Measurements from ENCODE around the gene CNPY1.
A peak's percentile ranks its signal among the peaks of the same experiment; 100 is the strongest.

CNPY1 gene

GRCh38 chr7:155489862-155490696 lies 56.3 kb downstream of the CNPY1 start:
- H3K9me3 ChIP-seq (ENCODE audit: control insufficient read depth, low read length), result no peaks in the 10 kb centered on the region
- peak overlapping the region; percentile 64 for H3K4me2 ChIP-seq (ENCODE audit: low read length, poor library complexity, severe bottlenecking)
- H2BK15ac ChIP-seq (ENCODE audit: low read depth, poor library complexity, severe bottlenecking), result no peak overlapping the region
- H3K27ac ChIP-seq (ENCODE audit: low read length, poor library complexity, severe bottlenecking), result no peak overlapping the region
- 45% methylated on average over 32 of the region's 32 CpGs for WGBS
- no peak overlapping the region for H3K23ac ChIP-seq (ENCODE audit: low read length in 2 of 2)
- no peak overlapping the region for H4K8ac ChIP-seq (ENCODE audit: low read length)
- no peak overlapping the region for H3K4ac ChIP-seq (ENCODE audit: low read depth in 1 of 2, low read length in 2 of 2)
- H2BK120ac ChIP-seq (ENCODE audit: low read depth, low read length), result no peak overlapping the region
- H2AK5ac ChIP-seq (ENCODE audit: low read length, severe bottlenecking), result no peak overlapping the region
- peaks cover 54% of the 10 kb centered on the region in 2 experiments for H3K27me3 ChIP-seq (ENCODE audit: control insufficient read depth in 1 of 2, insufficient read depth in 1 of 2, low read length in 2 of 2)
- no peak overlapping the region for H3K18ac ChIP-seq (ENCODE audit: low read depth in 1 of 2, low read length in 2 of 2)
- H3K36me3 ChIP-seq (ENCODE audit: control insufficient read depth in 1 of 2, insufficient read depth in 2 of 2, low read depth in 1 of 2, low read length in 2 of 2), result no peaks in the 10 kb centered on the region
- no peak overlapping the region for H4K91ac ChIP-seq (ENCODE audit: low read length)
- H3K14ac ChIP-seq (ENCODE audit: low read length in 2 of 2), result no peak overlapping the region
- peaks cover 13% of the 10 kb centered on the region for H3K4me1 ChIP-seq (ENCODE audit: control insufficient read depth, insufficient read depth, low read depth, low read length)
- peak overlapping the region; percentile 68 for H3K9ac ChIP-seq (ENCODE audit: low read length)
- no peaks in the 10 kb centered on the region for H3K79me1 ChIP-seq (replicated peaks; ENCODE audit: low read length, poor library complexity, severe bottlenecking)
- no peak for DNase-seq
- peak overlapping the region in 1 of 2 experiments; percentile 72 for H3K4me3 ChIP-seq (ENCODE audit: insufficient read depth in 1 of 2, low read depth in 1 of 2, low read length in 2 of 2)
- no peak overlapping the region for H2AFZ ChIP-seq (ENCODE audit: low read depth, low read length)
- H2BK5ac ChIP-seq (ENCODE audit: low read depth, low read length, poor library complexity, severe bottlenecking), result no peak overlapping the region
- no peak overlapping the region for H2BK12ac ChIP-seq (ENCODE audit: low read length in 2 of 2)

DNA sequence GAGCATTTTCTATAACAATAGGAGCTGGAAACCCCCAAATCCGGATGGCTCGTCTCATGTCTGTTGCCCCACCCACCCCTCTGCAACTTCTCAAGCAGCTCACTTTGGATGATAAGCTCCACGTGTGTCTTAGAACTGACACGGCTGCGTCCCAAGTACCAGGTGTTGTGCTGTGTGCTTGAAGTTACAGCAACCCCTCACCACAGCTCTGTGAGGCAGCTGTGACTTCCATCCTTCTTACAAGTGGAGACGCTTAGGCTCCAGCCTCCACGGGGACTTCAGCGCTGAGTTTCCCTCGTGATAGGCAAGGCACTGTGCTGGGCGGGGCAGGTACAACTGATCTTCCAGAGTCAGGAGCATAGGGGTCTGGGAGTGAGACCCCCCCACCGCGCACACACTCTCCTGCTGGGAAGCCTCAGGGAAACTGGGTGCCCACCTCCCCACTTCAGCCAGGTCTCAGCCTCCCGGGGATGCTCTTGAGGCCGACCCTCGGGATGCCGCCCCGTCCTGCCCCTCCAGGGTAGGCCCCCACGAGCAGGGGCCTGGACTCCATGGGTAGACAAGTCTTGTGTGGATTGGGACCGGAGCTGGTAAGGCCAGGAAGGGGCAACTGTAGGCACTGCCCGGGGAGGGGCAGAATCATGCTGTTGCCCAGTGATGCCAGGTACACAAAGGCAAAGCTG lies 57.1 kb downstream of the CNPY1 start:
- H3K9me3 ChIP-seq (ENCODE audit: control insufficient read depth, low read length), result no peaks in the 10 kb centered on the region
- H2BK5ac ChIP-seq (ENCODE audit: low read depth, low read length, poor library complexity, severe bottlenecking), result no peak overlapping the region
- no peak overlapping the region for H3K18ac ChIP-seq (ENCODE audit: low read depth in 1 of 2, low read length in 2 of 2)
- no peak overlapping the region for H3K4ac ChIP-seq (ENCODE audit: low read depth in 1 of 2, low read length in 2 of 2)
- H3K36me3 ChIP-seq (ENCODE audit: control insufficient read depth in 1 of 2, insufficient read depth in 2 of 2, low read depth in 1 of 2, low read length in 2 of 2), result no peaks in the 10 kb centered on the region
- H3K79me1 ChIP-seq (replicated peaks; ENCODE audit: low read length, poor library complexity, severe bottlenecking), result no peaks in the 10 kb centered on the region
- no peak overlapping the region for H3K23ac ChIP-seq (ENCODE audit: low read length in 2 of 2)
- H3K27ac ChIP-seq (ENCODE audit: low read length, poor library complexity, severe bottlenecking), result no peak overlapping the region
- peaks cover 61 to 62% of the 10 kb centered on the region in 2 experiments for H3K27me3 ChIP-seq (ENCODE audit: control insufficient read depth in 1 of 2, insufficient read depth in 1 of 2, low read length in 2 of 2)
- no peak overlapping the region for H2BK120ac ChIP-seq (ENCODE audit: low read depth, low read length)
- H3K4me2 ChIP-seq (ENCODE audit: low read length, poor library complexity, severe bottlenecking), result no peak overlapping the region
- H3K14ac ChIP-seq (ENCODE audit: low read length in 2 of 2), result no peak overlapping the region
- H4K8ac ChIP-seq (ENCODE audit: low read length), result no peak overlapping the region
- no peak overlapping the region for H2BK15ac ChIP-seq (ENCODE audit: low read depth, poor library complexity, severe bottlenecking)
- peaks cover 13% of the 10 kb centered on the region for H3K4me1 ChIP-seq (ENCODE audit: control insufficient read depth, insufficient read depth, low read depth, low read length)
- H2BK12ac ChIP-seq (ENCODE audit: low read length in 2 of 2), result no peak overlapping the region
- H4K91ac ChIP-seq (ENCODE audit: low read length), result no peak overlapping the region
- no peak overlapping the region for H2AFZ ChIP-seq (ENCODE audit: low read depth, low read length)
- no peak overlapping the region for H3K4me3 ChIP-seq (ENCODE audit: insufficient read depth in 1 of 2, low read depth in 1 of 2, low read length in 2 of 2)
- no peak overlapping the region for H3K9ac ChIP-seq (ENCODE audit: low read length)
- DNase-seq, result no peak
- WGBS, result 78% methylated on average over 20 of the region's 20 CpGs
- H2AK5ac ChIP-seq (ENCODE audit: low read length, severe bottlenecking), result no peak overlapping the region

GRCh38 chr7:155488483-155489127 lies 57.8 kb downstream of the CNPY1 start:
- H3K36me3 ChIP-seq (ENCODE audit: control insufficient read depth in 1 of 2, insufficient read depth in 2 of 2, low read depth in 1 of 2, low read length in 2 of 2), result no peaks in the 10 kb centered on the region
- H3K23ac ChIP-seq (ENCODE audit: low read length in 2 of 2), result no peak overlapping the region
- H3K9ac ChIP-seq (ENCODE audit: low read length), result no peak overlapping the region
- no peak for DNase-seq
- H3K14ac ChIP-seq (ENCODE audit: low read length in 2 of 2), result no peak overlapping the region
- no peak overlapping the region for H3K4me3 ChIP-seq (ENCODE audit: insufficient read depth in 1 of 2, low read depth in 1 of 2, low read length in 2 of 2)
- peaks cover 61 to 67% of the 10 kb centered on the region in 2 experiments for H3K27me3 ChIP-seq (ENCODE audit: control insufficient read depth in 1 of 2, insufficient read depth in 1 of 2, low read length in 2 of 2)
- H3K4ac ChIP-seq (ENCODE audit: low read depth in 1 of 2, low read length in 2 of 2), result no peak overlapping the region
- no peaks in the 10 kb centered on the region for H3K9me3 ChIP-seq (ENCODE audit: control insufficient read depth, low read length)
- H2AK5ac ChIP-seq (ENCODE audit: low read length, severe bottlenecking), result no peak overlapping the region
- no peak overlapping the region for H2AFZ ChIP-seq (ENCODE audit: low read depth, low read length)
- H3K4me2 ChIP-seq (ENCODE audit: low read length, poor library complexity, severe bottlenecking), result no peak overlapping the region
- H2BK12ac ChIP-seq (ENCODE audit: low read length in 2 of 2), result no peak overlapping the region
- no peak overlapping the region for H2BK15ac ChIP-seq (ENCODE audit: low read depth, poor library complexity, severe bottlenecking)
- H3K27ac ChIP-seq (ENCODE audit: low read length, poor library complexity, severe bottlenecking), result no peak overlapping the region
- H4K91ac ChIP-seq (ENCODE audit: low read length), result no peak overlapping the region
- peaks cover 13% of the 10 kb centered on the region for H3K4me1 ChIP-seq (ENCODE audit: control insufficient read depth, insufficient read depth, low read depth, low read length)
- H4K8ac ChIP-seq (ENCODE audit: low read length), result no peak overlapping the region
- no peak overlapping the region for H2BK120ac ChIP-seq (ENCODE audit: low read depth, low read length)
- no peak overlapping the region for H3K18ac ChIP-seq (ENCODE audit: low read depth in 1 of 2, low read length in 2 of 2)
- 46% methylated on average over 9 of the region's 9 CpGs for WGBS
- no peaks in the 10 kb centered on the region for H3K79me1 ChIP-seq (replicated peaks; ENCODE audit: low read length, poor library complexity, severe bottlenecking)
- H2BK5ac ChIP-seq (ENCODE audit: low read depth, low read length, poor library complexity, severe bottlenecking), result no peak overlapping the region

Measured in mesenchymal stem cell (in vitro differentiated cells and primary cell).